ENCODE data around the gene SDR9C7.

SDR9C7 gene

GRCh38 chr12:56935752-56936151 is 1.5 kb upstream of the SDR9C7 start:
- no peak overlapping the region for H3K4me3 ChIP-seq (ENCODE audit: low read depth, low read length)
- no peak for DNase-seq (ENCODE audit: low read depth)
- TF ChIP-seq POLR2A (IDR thresholded peaks at IDR 0.05; ENCODE audit: extremely low read depth, insufficient read length) (no peak), MAX (IDR thresholded peaks at IDR 0.05; ENCODE audit: low read depth, low read length) (no peak), CTCF (IDR thresholded peaks at IDR 0.05; ENCODE audit: low read depth, low read length) (no peak), MYC (IDR thresholded peaks at IDR 0.05; ENCODE audit: low read depth, low read length) (no peak)

- no peak overlapping the region for H3K4me3 ChIP-seq (ENCODE audit: low read depth, low read length)
- no peak for DNase-seq (ENCODE audit: low read depth)
- TF ChIP-seq MYC (IDR thresholded peaks at IDR 0.05; ENCODE audit: low read depth, low read length) (no peak), MAX (IDR thresholded peaks at IDR 0.05; ENCODE audit: low read depth, low read length) (no peak), CTCF (IDR thresholded peaks at IDR 0.05; ENCODE audit: low read depth, low read length) (no peak), POLR2A (IDR thresholded peaks at IDR 0.05; ENCODE audit: extremely low read depth, insufficient read length) (no peak)
Measured at GRCh38 chr12:56935157-56935556, 949 bp upstream of the SDR9C7 start.

GRCh38 chr12:56932867-56933266 is 1.3 kb downstream of the SDR9C7 start:
- DNase-seq (ENCODE audit: low read depth), result peak; percentile 57
- no peak for TF ChIP-seq POLR2A (IDR thresholded peaks at IDR 0.05; ENCODE audit: extremely low read depth, insufficient read length)
- no peak for TF ChIP-seq MYC (IDR thresholded peaks at IDR 0.05; ENCODE audit: low read depth, low read length)
- no peak for TF ChIP-seq CTCF (IDR thresholded peaks at IDR 0.05; ENCODE audit: low read depth, low read length)
- TF ChIP-seq MAX (IDR thresholded peaks at IDR 0.05; ENCODE audit: low read depth, low read length), result no peak
- H3K4me3 ChIP-seq (ENCODE audit: low read depth, low read length), result no peak overlapping the region

- H3K4me3 ChIP-seq (ENCODE audit: low read depth, low read length), result no peak overlapping the region
- TF ChIP-seq MYC (IDR thresholded peaks at IDR 0.05; ENCODE audit: low read depth, low read length) (no peak), POLR2A (IDR thresholded peaks at IDR 0.05; ENCODE audit: extremely low read depth, insufficient read length) (no peak), CTCF (IDR thresholded peaks at IDR 0.05; ENCODE audit: low read depth, low read length) (no peak), MAX (IDR thresholded peaks at IDR 0.05; ENCODE audit: low read depth, low read length) (no peak)
- no peak for DNase-seq (ENCODE audit: low read depth)
Measured at GRCh38 chr12:56932146-56932545, 2.1 kb downstream of the SDR9C7 start.

- H3K4me3 ChIP-seq (ENCODE audit: low read depth, low read length), result peak overlapping the region; percentile 14
- peak; percentile 93 for DNase-seq (ENCODE audit: low read depth)
- TF ChIP-seq POLR2A (IDR thresholded peaks at IDR 0.05; ENCODE audit: extremely low read depth, insufficient read length) (no peak), MAX (IDR thresholded peaks at IDR 0.05; ENCODE audit: low read depth, low read length) (no peak), CTCF (IDR thresholded peaks at IDR 0.05; ENCODE audit: low read depth, low read length) (no peak), MYC (IDR thresholded peaks at IDR 0.05; ENCODE audit: low read depth, low read length) (no peak)
Measured at GRCh38 chr12:56931474-56931978, 2.7 kb downstream of the SDR9C7 start.
